ENCODE measurements around the gene HES2.
"Not testable (repeated sequence)": the region's sequence is repeated elsewhere in the genome, so short reads cannot be mapped to it uniquely, and the experiment has no call there.

Gene HES2

DNA sequence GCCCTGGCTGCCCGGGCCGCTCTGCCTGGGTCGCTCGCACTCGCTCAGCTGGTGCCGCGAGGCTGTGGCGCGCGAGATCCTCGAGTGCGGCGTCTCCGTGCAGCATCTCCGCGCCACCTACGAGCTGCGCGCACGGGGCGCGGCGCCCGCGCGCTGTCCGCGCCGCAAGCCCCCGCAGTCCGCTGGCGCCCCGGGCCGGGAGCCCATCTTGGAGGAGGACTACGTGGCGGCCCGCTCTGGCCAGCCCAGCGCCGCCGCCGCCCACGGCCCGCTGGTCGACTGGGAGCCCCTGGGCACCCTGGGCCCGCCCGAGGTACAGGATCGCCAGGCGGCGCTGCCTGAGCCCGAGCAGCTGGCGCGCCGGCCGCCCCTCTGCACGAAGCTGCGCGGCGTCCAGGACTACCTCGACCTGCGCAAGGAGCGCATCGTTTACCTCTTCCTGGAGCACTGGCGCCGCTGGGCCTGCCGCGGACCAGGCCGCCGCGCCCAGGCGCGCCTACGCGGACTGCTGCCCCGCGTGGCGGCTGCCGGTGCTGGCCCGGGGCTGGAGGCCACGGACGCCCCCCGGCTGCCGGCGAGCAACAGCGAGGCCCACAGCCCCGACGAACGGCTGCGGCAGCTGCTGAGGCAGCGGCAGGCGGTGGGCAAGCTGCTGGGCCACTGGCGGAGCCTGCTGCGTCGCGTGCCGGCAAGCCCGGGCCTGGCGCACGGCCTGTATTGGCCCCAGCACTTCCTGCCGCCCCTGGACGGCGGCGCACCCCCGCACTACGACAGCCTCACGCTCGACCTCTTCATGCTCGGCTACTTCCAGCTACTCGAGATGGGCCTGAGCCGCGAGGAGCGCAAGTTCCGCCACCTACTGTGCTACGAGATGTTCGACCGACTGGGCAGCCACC, 35.4 kb upstream of the HES2 start:
- TF ChIP-seq, protein P1, sequence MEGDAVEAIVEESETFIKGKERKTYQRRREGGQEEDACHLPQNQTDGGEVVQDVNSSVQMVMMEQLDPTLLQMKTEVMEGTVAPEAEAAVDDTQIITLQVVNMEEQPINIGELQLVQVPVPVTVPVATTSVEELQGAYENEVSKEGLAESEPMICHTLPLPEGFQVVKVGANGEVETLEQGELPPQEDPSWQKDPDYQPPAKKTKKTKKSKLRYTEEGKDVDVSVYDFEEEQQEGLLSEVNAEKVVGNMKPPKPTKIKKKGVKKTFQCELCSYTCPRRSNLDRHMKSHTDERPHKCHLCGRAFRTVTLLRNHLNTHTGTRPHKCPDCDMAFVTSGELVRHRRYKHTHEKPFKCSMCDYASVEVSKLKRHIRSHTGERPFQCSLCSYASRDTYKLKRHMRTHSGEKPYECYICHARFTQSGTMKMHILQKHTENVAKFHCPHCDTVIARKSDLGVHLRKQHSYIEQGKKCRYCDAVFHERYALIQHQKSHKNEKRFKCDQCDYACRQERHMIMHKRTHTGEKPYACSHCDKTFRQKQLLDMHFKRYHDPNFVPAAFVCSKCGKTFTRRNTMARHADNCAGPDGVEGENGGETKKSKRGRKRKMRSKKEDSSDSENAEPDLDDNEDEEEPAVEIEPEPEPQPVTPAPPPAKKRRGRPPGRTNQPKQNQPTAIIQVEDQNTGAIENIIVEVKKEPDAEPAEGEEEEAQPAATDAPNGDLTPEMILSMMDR (IDR thresholded peaks at IDR 0.05; ENCODE audit: control extremely low read depth, extremely low read depth, low read depth, missing control alignments), result no peak
- no peak for DNase-seq (ENCODE audit: extremely low spot score)
- CTCF ChIA-PET, result interaction anchor here (0.9 to 1.4 kb wide), 2 partner anchors 17 to 34 kb away, joined by 3 read pairs; no protein-coding TSS in a partner anchor
- POLR2A ChIA-PET, result no interaction called here

GRCh38 chr1:6453895-6454855, 34.5 kb upstream of the HES2 start:
- DNase-seq (ENCODE audit: extremely low spot score); POLR2A ChIA-PET: not testable (repeated sequence)
- CTCF ChIA-PET, result interaction anchor here (0.9 to 1.4 kb wide), 2 partner anchors 16 to 33 kb away, joined by 3 read pairs; no protein-coding TSS in a partner anchor

DNA sequence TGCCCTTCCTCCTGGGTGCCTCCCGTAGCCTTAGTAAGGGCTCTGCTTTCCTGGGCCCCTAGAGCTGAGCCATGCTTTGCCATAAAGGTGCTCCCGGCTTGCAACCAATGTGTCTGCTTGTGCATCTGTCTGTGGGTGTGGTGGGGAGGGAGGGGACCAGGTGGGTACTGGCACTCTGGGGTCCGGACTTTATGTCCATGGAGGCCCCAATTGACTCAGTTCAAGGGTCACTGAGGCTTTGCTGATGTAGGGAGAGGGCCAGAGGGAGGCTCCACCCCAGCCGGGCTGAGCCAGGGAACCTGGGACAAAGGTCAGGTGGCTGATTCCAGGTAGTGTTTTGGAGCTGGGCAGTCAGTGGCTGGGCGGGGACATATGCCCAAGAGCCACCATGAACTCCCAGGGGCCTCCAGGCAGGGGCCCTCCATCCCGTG, 31.2 kb upstream of the HES2 start:
- ChIA-PET CTCF (interaction anchor here (0.9 to 2.0 kb wide), 4 partner anchors 10 to 39 kb away, joined by 3 to 9 read pairs (median 4); no protein-coding TSS in a partner anchor), POLR2A (no interaction called here)
- DNase-seq (ENCODE audit: extremely low spot score), result no peak
- TF ChIP-seq, protein P1 (IDR thresholded peaks at IDR 0.05; ENCODE audit: control extremely low read depth, extremely low read depth, low read depth, missing control alignments), result no peak

DNA sequence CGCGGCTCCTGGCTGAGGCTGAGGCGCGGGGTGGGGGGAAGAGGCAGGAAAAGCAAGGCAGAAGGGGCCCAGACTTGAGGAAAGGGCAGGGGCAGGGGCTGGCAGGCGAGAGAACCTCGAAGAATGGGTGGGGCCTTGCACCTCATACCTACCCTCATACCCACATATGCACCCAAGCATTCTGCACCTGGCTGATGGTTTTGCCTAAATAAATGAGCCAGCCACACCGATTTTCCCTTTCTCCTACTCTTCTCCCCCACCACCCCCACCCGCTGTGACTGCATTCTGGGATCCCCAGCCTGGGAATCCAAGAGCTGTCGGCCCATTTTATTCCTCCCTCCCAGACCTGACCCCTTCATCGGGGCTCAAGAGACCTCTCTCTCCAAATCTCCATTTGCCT, 30.8 kb upstream of the HES2 start:
- CTCF ChIA-PET, result interaction anchor here (1.3 to 2.0 kb wide), 4 partner anchors 13 to 40 kb away, joined by 3 to 9 read pairs (median 4); no protein-coding TSS in a partner anchor
- DNase-seq (ENCODE audit: extremely low spot score); POLR2A ChIA-PET: not testable (repeated sequence)

DNA sequence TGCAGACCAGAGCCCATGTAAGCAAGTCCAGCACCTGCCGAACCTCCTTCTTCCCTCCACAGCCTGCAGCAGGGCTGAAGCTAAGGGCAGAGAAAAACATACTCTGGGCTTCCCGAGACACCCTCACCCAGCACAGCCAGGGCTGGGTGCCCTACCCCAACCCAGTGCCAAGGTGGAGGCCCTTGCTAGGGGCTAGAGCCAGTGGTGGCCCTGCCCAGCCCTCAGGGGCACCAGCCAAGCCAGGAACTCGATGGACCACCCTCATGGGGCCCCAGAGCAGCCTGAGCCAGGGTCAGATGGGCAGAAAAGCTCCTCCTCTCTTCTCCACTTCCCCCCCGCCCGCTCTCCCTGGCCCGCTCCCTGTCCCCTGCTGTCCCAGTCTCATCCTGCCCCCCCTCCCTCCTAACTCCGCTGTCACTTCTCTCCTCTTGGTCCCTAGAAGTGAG, 30.3 kb upstream of the HES2 start:
- POLR2A ChIA-PET, result no interaction called here
- CTCF ChIA-PET, result interaction anchor here (0.8 to 3.7 kb wide), 6 partner anchors 11 to 191 kb away, joined by 3 to 32 read pairs (median 4); no protein-coding TSS in a partner anchor
- no peak for DNase-seq (ENCODE audit: extremely low spot score)
- TF ChIP-seq, protein P1 (IDR thresholded peaks at IDR 0.05; ENCODE audit: control extremely low read depth, extremely low read depth, low read depth, missing control alignments), result no peak

GRCh38 chr1:6448749-6449631, 29.3 kb upstream of the HES2 start:
- DNase-seq (ENCODE audit: extremely low spot score), result no peak
- ChIA-PET POLR2A (no interaction called here), CTCF (interaction anchor here (0.8 to 3.7 kb wide), 6 partner anchors 10 to 192 kb away, joined by 3 to 32 read pairs (median 3); partner anchors contain the start of gene ACOT7)
- TF ChIP-seq, protein P1 (IDR thresholded peaks at IDR 0.05; ENCODE audit: control extremely low read depth, extremely low read depth, low read depth, missing control alignments), result no peak
